NB4 (cell line): ENCODE data around the gene LIPH.

Experiments used
- POLR2A ChIP-seq: IDR thresholded peaks from 2 replicates; pipeline ENCODE4 v1.6.1; 2011; ENCODE audit warnings: mild to moderate bottlenecking; ENCODE audit not compliant: insufficient read length; ENCODE audit errors: extremely low read depth
- TF ChIP-seq, protein P1 (sequence below): IDR thresholded peaks from one replicate; pipeline ENCODE4 v1.5.1; 2012; ENCODE audit warnings: low read depth, low read length

DNA sequence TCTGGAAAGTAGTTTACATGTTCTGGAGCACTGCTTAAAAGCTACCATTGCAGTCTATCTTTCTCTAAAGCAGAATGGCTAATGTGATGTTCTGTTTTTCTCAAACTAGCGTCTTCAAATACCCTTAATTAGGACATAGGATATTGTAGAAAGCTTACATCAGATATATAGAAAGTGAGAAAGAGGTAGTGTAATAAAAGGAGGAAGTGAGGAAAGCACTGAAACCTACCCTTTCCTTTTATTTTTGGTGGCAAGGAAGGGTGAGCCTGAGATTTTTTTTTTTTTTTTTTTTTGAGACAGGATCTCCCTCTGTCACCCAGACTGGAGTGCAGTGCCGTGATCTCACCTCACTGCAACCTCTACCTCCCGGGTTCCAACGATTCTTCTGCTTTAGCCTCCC is 43.1 kb upstream of the LIPH start:
- TF ChIP-seq, protein P1, sequence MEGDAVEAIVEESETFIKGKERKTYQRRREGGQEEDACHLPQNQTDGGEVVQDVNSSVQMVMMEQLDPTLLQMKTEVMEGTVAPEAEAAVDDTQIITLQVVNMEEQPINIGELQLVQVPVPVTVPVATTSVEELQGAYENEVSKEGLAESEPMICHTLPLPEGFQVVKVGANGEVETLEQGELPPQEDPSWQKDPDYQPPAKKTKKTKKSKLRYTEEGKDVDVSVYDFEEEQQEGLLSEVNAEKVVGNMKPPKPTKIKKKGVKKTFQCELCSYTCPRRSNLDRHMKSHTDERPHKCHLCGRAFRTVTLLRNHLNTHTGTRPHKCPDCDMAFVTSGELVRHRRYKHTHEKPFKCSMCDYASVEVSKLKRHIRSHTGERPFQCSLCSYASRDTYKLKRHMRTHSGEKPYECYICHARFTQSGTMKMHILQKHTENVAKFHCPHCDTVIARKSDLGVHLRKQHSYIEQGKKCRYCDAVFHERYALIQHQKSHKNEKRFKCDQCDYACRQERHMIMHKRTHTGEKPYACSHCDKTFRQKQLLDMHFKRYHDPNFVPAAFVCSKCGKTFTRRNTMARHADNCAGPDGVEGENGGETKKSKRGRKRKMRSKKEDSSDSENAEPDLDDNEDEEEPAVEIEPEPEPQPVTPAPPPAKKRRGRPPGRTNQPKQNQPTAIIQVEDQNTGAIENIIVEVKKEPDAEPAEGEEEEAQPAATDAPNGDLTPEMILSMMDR, result no peak
- TF ChIP-seq POLR2A, result no peak
